K562 (cell line): ENCODE measurements around the gene ENO2. TPM values are rescaled to one million over a fixed set of nuclear protein-coding genes. Genes with fewer than 3 reads are reported as not detected.

ENCODE experiments used
- ATAC-seq: fragments of 200-7000 bp; cut with Tn5 transposase; 3 replicates; pipeline ENCODE4 v1.9.1; 2020; ENCODE audit warnings: moderate library complexity
- BruUV-seq: library from RNA; stranded (reverse); fragments of 400-500 nt; replicated peaks from 2 replicates; lab custom pipeline; 2021; lab: Mats Ljungman, UMichigan
- CTCF ChIA-PET: fragments of 300-600 bp; formaldehyde crosslinking; extraction: SDS; loops from one replicate; lab custom pipeline; 2021; ENCODE audit warnings: low intra/inter-chr PET ratio; lab: Yijun Ruan, JAX
- POLR2A ChIA-PET: fragments of 300-600, 350-650 bp; sonication (Branson Sonifier 250); formaldehyde crosslinking; extraction: SDS; loops from one replicate; lab custom pipeline; 2021; ENCODE audit warnings: antibody characterized with exemption, inconsistent platforms; lab: Yijun Ruan, JAX
- DNase-seq, 4 experiments: peaks; one replicate each; pipeline versions ENCODE4 v3.0.0 to v3.0.0-alpha.2; 2011 to 2018; ENCODE audit warnings: low spot score in 3 of 4, mixed read lengths in 3 of 4; ENCODE audit errors: extremely low read depth in 1 of 4
- FAIRE-seq: peaks from 2 replicates; lab custom pipeline; 2011; peaks lifted over from hg19 to GRCh38; lab: Jason Lieb, UNC
- H2AFZ ChIP-seq: 2 replicates; pipeline ENCODE4 v1.6.0; 2011; ENCODE audit warnings: low read depth, low read length, control low read depth, inconsistent platforms
- H3K27ac ChIP-seq: fragments of 200-600 bp; 3 replicates; pipeline ENCODE4 v1.8.0; 2011; ENCODE audit warnings: low read depth, mild to moderate bottlenecking, control low read depth, inconsistent platforms, low read length, moderate library complexity, mixed read lengths; ENCODE audit errors: extremely low read depth
- H3K27me3 ChIP-seq, 2 experiments: fragments of 300-600 bp in 1 of 2; 2 replicates in 1 of 2; 3 replicates in 1 of 2; pipeline versions ENCODE4 v1.6.0 to v1.8.0; 2011; ENCODE audit warnings: inconsistent platforms in 2 of 2, low read length in 2 of 2, mild to moderate bottlenecking in 1 of 2, mixed read lengths in 1 of 2, moderate library complexity in 1 of 2; ENCODE audit not compliant: control insufficient read depth in 2 of 2, insufficient read depth in 2 of 2
- H3K36me3 ChIP-seq: fragments of 300-600 bp; 3 replicates; pipeline ENCODE4 v1.8.0; 2011; ENCODE audit warnings: mild to moderate bottlenecking, low read length, inconsistent platforms; ENCODE audit not compliant: control insufficient read depth, insufficient read depth
- H3K4me1 ChIP-seq, 2 experiments: fragments of 200-600 bp in 1 of 2; replicated peaks in 1 of 2; 2 replicates in 1 of 2; 3 replicates in 1 of 2; pipeline versions ENCODE4 v1.5.1 to v1.8.0; 2011; ENCODE audit warnings: inconsistent platforms in 2 of 2, low read length in 2 of 2, mild to moderate bottlenecking in 1 of 2, mixed read lengths in 1 of 2, moderate library complexity in 1 of 2; ENCODE audit not compliant: control insufficient read depth in 2 of 2, insufficient read depth in 2 of 2
- H3K4me2 ChIP-seq: 2 replicates; pipeline ENCODE4 v1.6.1; 2011; ENCODE audit warnings: low read length, control low read depth, inconsistent platforms, mixed read lengths; ENCODE audit not compliant: insufficient read depth
- H3K4me3 ChIP-seq: fragments of 200-600 bp; sonication (generic), shearing (Covaris generic); 2 replicates; pipeline ENCODE4 v1.5.1; 2016; ENCODE audit warnings: control low read depth, inconsistent platforms
- H3K79me2 ChIP-seq: fragments of 200-600 bp; 3 replicates; pipeline ENCODE4 v1.8.0; 2011; ENCODE audit warnings: low read length, inconsistent platforms; ENCODE audit not compliant: control insufficient read depth, insufficient read depth
- H3K9ac ChIP-seq, 2 experiments: 2 replicates each; pipeline versions ENCODE4 v1.6.0 to v1.6.1; 2011; ENCODE audit warnings: low read depth in 2 of 2, low read length in 2 of 2, control low read depth in 1 of 2, inconsistent platforms in 1 of 2, mild to moderate bottlenecking in 1 of 2, mixed read lengths in 1 of 2; ENCODE audit not compliant: insufficient read depth in 1 of 2
- H3K9me1 ChIP-seq: one replicate; pipeline ENCODE4 v1.6.0; 2011; ENCODE audit warnings: inconsistent platforms, mild to moderate bottlenecking, low read length, moderate library complexity; ENCODE audit not compliant: control insufficient read depth, insufficient read depth
- H3K9me3 ChIP-seq: replicated peaks from 2 replicates; pipeline ENCODE4 v1.5.1; 2011; ENCODE audit warnings: low read depth, low read length, inconsistent platforms; ENCODE audit not compliant: control insufficient read depth, insufficient read depth
- H4K20me1 ChIP-seq: replicated peaks from 2 replicates; pipeline ENCODE4 v1.6.1; 2011; ENCODE audit warnings: low read length, inconsistent platforms, mixed read lengths; ENCODE audit not compliant: control insufficient read depth, insufficient read depth
- ARNT ChIP-seq, 2 experiments: fragments of 450-650 bp; IDR thresholded peaks; 2 replicates each; pipeline ENCODE4 v1.6.1; 2016; ENCODE audit warnings: mild to moderate bottlenecking in 1 of 2
- NFIC ChIP-seq: fragments of 450-650 bp; IDR thresholded peaks from 2 replicates; pipeline ENCODE4 v1.6.1; 2017; ENCODE audit warnings: mild to moderate bottlenecking, inconsistent platforms
- ZNF589 ChIP-seq: fragments of 200-800 bp; sonication (Bioruptor generic); IDR thresholded peaks from 2 replicates; pipeline ENCODE4 v1.6.1; 2016; ENCODE audit warnings: low read depth, missing genetic modification characterization, missing compliant biosample characterization
- WGBS: fragments of 100-300 bp; shearing (Covaris generic); methylation state at CpG from one replicate; pipeline ENCODE4 v1.1.6; 2016; ENCODE audit warnings: low coverage, mixed read lengths; ENCODE audit not compliant: insufficient coverage; ENCODE audit errors: missing lambda C conversion rate; 5-methylcytosine and 5-hydroxymethylcytosine counted together
- in situ Hi-C: fragments of 300-500 bp; cut with MboI; formaldehyde crosslinking; loops from 4 replicates; pipeline ENCODE4 v1.15.0; 2018; ENCODE audit warnings: inconsistent platforms, mixed read lengths
- intact Hi-C: fragments of 100-400 bp; cut with micrococcal nuclease; formaldehyde crosslinking; loops from 2 replicates; pipeline ENCODE4 v1.14.2; 2022
- polyA plus RNA-seq, 8 experiments: library from polyadenylated mRNA; depleted of rRNA in 4 of 8; stranded (reverse) in 5 of 8; unstranded in 3 of 8; fragments of >200 nt; fragmentation: Nextera tagmentation in 2 of 8; fragmentation: Illumina TruSeq in 1 of 8; extraction: Ambion mirVana in 2 of 8; extraction: Trizol in 1 of 8; gene quantifications; 2 replicates each; pipeline versions ENCODE4 v1.2.1 to v1.2.3, GENCODE V29; 2011 to 2014; ENCODE audit warnings: inconsistent platforms in 1 of 8, missing spikeins in 1 of 8
- total RNA-seq, 7 experiments: library from RNA; depleted of rRNA in 6 of 7; stranded (reverse); fragments of >200 nt in 6 of 7; fragmentation: Illumina TruSeq in 2 of 7; extraction: Trizol in 2 of 7; gene quantifications; 2 replicates each; pipeline versions ENCODE4 v1.2.1 to v1.2.3, GENCODE V29; 2011 to 2021; ENCODE audit warnings: low replicate concordance in 1 of 7

ENO2 gene
- total and polyA plus RNA-seq, 9 of the 15 experiments (the other 6 are each of a cell fraction or from before 2014, with no cell fraction given): 10.9 to 43.3 (median 21.0) TPM

GRCh38 chr12:6916426-6917200, 2.2 kb downstream of the ENO2 start:
- Histone ChIP-seq H4K20me1 (no peaks in the 10 kb centered on the region), H3K4me3 (no peak overlapping the region), H3K27ac (no peak overlapping the region), H3K36me3 (peaks cover 19% of the 10 kb centered on the region; the same call in 2 of the 3 replicates), H3K4me2 (peak overlapping the region; percentile 46; the same call in 1 of the 2 replicates), H3K9ac (peak overlapping the region; percentile 34 to 87; a peak in 2 of 4 replicates), H2AFZ (no peak overlapping the region), H3K9me3 (no peaks in the 10 kb centered on the region), H3K79me2 (peaks cover 19% of the 10 kb centered on the region), H3K4me1 (peaks cover 12 to 40% of the 10 kb centered on the region in 2 experiments; a peak in 4 of 5 replicates), H3K9me1 (peaks cover 6% of the 10 kb centered on the region), H3K27me3 (no peaks in the 10 kb centered on the region)
- BruUV-seq: TSS peak; percentile 37
- TF ChIP-seq NFIC (peak; percentile 29; the same call in 1 of the 2 replicates), ARNT (IDR thresholded peaks at IDR 0.05) (no peak), ZNF589 (no peak)
- intact Hi-C loops (no loop called here), in situ Hi-C loops (no loop called here)
- ChIA-PET POLR2A (interaction anchor here (0.5 to 0.6 kb wide), 3 partner anchors 26 to 30 kb away, joined by 3 read pairs; no protein-coding TSS in a partner anchor), CTCF (no interaction called here)
- FAIRE-seq (no peak), DNase-seq (no peak), ATAC-seq (no peak)
- WGBS: no CpG with 5 or more reads among the region's 11 CpGs
